Left lung (tissue), 10 donors: ENCODE measurements around the gene SLC7A11. TPM values are rescaled to one million over a fixed set of nuclear protein-coding genes. Genes with fewer than 3 reads are reported as not detected.

Experiments
- ATAC-seq: fragments of 200-7000 bp; cut with Tn5 transposase; one replicate; pipeline ENCODE4 v1.9.1; 2020; ENCODE audit warnings: moderate library complexity
- DNase-seq, 4 donors: peaks; one replicate each; pipeline ENCODE4 v3.0.0-alpha.2; 2013 to 2020
- H3K27ac ChIP-seq, 2 donors: fragments of 200-600 bp; sonication (generic) in 1 of 2; one replicate each; pipeline versions ENCODE4 v1.5.0 to v1.8.0; 2020 to 2021
- H3K27me3 ChIP-seq, 2 donors: fragments of 200-600 bp; sonication (generic) in 1 of 2; one replicate each; pipeline versions ENCODE4 v1.5.0 to v1.8.0; 2020 to 2021
- H3K36me3 ChIP-seq, 2 donors: fragments of 200-600 bp; sonication (generic) in 1 of 2; one replicate each; pipeline versions ENCODE4 v1.5.0 to v1.8.0; 2020 to 2021
- H3K4me1 ChIP-seq, 2 donors: fragments of 200-600 bp; one replicate each; pipeline ENCODE4 v1.8.0; 2021
- H3K4me3 ChIP-seq, 2 donors: fragments of 200-600 bp; sonication (generic) in 1 of 2; one replicate each; pipeline versions ENCODE4 v1.5.0 to v1.8.0; 2020 to 2021; ENCODE audit warnings: mild to moderate bottlenecking in 1 of 2
- H3K9me3 ChIP-seq, 2 donors: fragments of 200-600 bp; sonication (generic) in 1 of 2; one replicate each; pipeline versions ENCODE4 v1.5.0 to v1.8.0; 2020 to 2021
- CTCF ChIP-seq, 2 donors: fragments of 200-600 bp; sonication (generic) in 1 of 2; IDR thresholded peaks; one replicate each; pipeline versions ENCODE4 v1.5.0 to v1.8.0; 2021; ENCODE audit warnings: antibody characterized with exemption in 2 of 2
- intact Hi-C, 2 donors: fragments of 100-400 bp; cut with DNase I; formaldehyde crosslinking; loops; one replicate each; pipeline versions ENCODE4 v1.11.2 to v1.14.2; 2022
- polyA plus RNA-seq, 6 donors: library from polyadenylated mRNA; unstranded; fragments of 120-200 nt; gene quantifications; one replicate each; pipeline ENCODE4 v1.2.1, GENCODE V29; 2013; ENCODE audit not compliant: insufficient read length in 6 of 6
- total RNA-seq, 2 donors: library from RNA; stranded (reverse); fragmentation: NEBNext Ultra II Directional; extraction: Animal tissue kit (Norgen Biotek cat#: 25700); gene quantifications; one replicate each; pipeline ENCODE4 v1.2.1, GENCODE V29; 2021
- donor health status: DM: no; HTN: yes; CAD: no.
- donor health status: DM: no; HTN: no; CAD: no.

The SLC7A11 gene
- total and polyA plus RNA-seq, 8 donors, result 0.61 to 13.2 (median 0.90) TPM

GRCh38 chr4:138277133-138277532 lies 35.0 kb upstream of the SLC7A11 start:
- Histone ChIP-seq H3K36me3 (no peaks in the 10 kb centered on the region), H3K4me3 (no peak overlapping the region), H3K9me3 (no peaks in the 10 kb centered on the region), H3K4me1 (no peaks in the 10 kb centered on the region), H3K27ac (no peak overlapping the region), H3K27me3 (no peaks in the 10 kb centered on the region)
- ATAC-seq (no peak), DNase-seq (no peak)
- intact Hi-C loops, result no loop called here
- no peak for TF ChIP-seq CTCF (IDR thresholded peaks at IDR 0.05)

- no peak overlapping the region for H3K4me3 ChIP-seq
- H3K4me1 ChIP-seq, result no peaks in the 10 kb centered on the region
- TF ChIP-seq CTCF (IDR thresholded peaks at IDR 0.05), result no peak
- no peaks in the 10 kb centered on the region for H3K9me3 ChIP-seq
- DNase-seq (no peak), ATAC-seq (peak; percentile 43)
- H3K27me3 ChIP-seq, result no peaks in the 10 kb centered on the region
- no peaks in the 10 kb centered on the region for H3K36me3 ChIP-seq
- intact Hi-C loops, result no loop called here
- peak overlapping the region in 1 of 2 donors; percentile 24 for H3K27ac ChIP-seq
These were observed 33.9 kb upstream of the SLC7A11 start for GRCh38 chr4:138275963-138276621.

GRCh38 chr4:138275216-138275615 lies 33.1 kb upstream of the SLC7A11 start:
- no peak for TF ChIP-seq CTCF (IDR thresholded peaks at IDR 0.05)
- no peaks in the 10 kb centered on the region for H3K4me1 ChIP-seq
- intact Hi-C loops, result no loop called here
- H3K9me3 ChIP-seq, result no peaks in the 10 kb centered on the region
- no peak overlapping the region for H3K27ac ChIP-seq
- no peak overlapping the region for H3K4me3 ChIP-seq
- ATAC-seq, result no peak
- no peaks in the 10 kb centered on the region for H3K27me3 ChIP-seq
- no peak for DNase-seq
- H3K36me3 ChIP-seq, result no peaks in the 10 kb centered on the region

GRCh38 chr4:138269175-138269574 lies 27.0 kb upstream of the SLC7A11 start:
- no peak for ATAC-seq
- no peaks in the 10 kb centered on the region for H3K4me1 ChIP-seq
- TF ChIP-seq CTCF (IDR thresholded peaks at IDR 0.05), result no peak
- intact Hi-C loops, result no loop called here
- H3K27ac ChIP-seq, result no peak overlapping the region
- no peak for DNase-seq
- no peaks in the 10 kb centered on the region for H3K27me3 ChIP-seq
- no peaks in the 10 kb centered on the region for H3K9me3 ChIP-seq
- no peaks in the 10 kb centered on the region for H3K36me3 ChIP-seq
- no peak overlapping the region for H3K4me3 ChIP-seq

GRCh38 chr4:138267835-138268234 lies 25.7 kb upstream of the SLC7A11 start:
- no peak for TF ChIP-seq CTCF (IDR thresholded peaks at IDR 0.05)
- no peak for ATAC-seq
- H3K4me1 ChIP-seq, result no peaks in the 10 kb centered on the region
- intact Hi-C loops, result no loop called here
- DNase-seq, result no peak
- H3K27me3 ChIP-seq, result no peaks in the 10 kb centered on the region
- H3K9me3 ChIP-seq, result no peaks in the 10 kb centered on the region
- H3K36me3 ChIP-seq, result no peaks in the 10 kb centered on the region
- H3K4me3 ChIP-seq, result no peak overlapping the region
- H3K27ac ChIP-seq, result no peak overlapping the region
